HG02885 (cell line): ENCODE results near the gene MTHFD1.

Experiments
- ATAC-seq: cut with Tn5 transposase; IDR thresholded peaks from one replicate; pipeline ENCODE4 v1.9.1; 2021; ENCODE audit warnings: mild to moderate bottlenecking; ENCODE audit not compliant: unreplicated experiment, poor library complexity

The MTHFD1 gene

DNA sequence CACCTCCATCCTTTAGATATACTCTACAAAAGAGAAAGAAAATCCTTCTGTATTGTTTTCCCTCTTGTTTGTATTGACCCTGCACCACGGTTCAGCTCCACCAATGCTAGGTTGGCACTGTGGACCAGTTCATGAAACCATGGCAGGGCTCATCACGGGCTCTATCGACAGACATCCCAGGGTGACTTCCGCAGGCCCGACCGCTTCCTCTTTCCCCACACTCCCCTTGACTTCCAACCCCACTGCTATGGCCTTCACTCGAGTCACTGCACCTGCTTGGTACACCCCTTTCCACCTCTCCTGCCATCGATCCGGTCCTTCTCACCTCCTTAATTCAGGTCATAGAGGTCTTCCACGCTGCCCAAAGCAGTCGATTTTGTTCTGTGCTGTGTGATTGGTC, 56.0 kb downstream of the MTHFD1 start:
- ATAC-seq: no peak

DNA sequence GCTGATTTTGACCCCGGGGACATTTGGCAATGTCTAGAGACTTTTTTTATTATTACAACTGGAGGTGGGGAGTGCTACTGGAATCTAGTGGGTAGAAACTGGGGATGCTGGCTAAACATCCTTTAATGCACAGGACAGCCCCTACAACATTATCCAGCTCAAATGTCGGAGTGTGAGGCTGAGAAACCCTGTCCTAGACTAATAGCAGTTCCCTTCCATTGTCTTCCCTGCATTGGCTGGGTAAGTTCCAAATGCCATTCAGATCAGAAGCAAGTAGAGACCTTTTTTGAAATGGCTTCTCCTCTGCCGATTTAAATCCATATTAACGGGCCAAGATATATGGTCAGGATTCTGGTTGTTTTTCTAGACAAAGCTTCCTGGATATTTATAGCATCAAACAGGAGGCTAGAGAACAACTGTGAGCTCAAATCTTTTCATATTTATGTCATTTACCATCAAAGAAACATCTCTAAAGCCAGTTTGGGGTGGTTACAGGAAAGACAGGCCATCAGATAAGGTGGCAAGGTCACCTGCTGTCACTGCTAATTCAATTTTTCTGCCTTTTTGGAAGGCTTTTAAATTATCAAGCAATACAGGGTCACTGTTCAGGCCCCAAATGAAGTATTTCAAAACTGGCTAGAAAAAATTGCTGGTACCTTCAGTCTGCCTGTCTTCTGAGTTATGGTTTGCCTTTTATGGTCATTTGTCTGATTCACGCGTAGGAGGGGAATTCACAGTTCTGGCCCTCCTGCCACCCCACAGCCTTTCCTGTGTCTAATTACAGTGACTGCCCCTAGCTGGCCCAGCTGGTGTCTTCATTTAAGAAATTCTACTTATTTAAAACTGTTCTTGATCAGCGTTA, 57.1 kb downstream of the MTHFD1 start:
- ATAC-seq: peak; percentile 98

DNA sequence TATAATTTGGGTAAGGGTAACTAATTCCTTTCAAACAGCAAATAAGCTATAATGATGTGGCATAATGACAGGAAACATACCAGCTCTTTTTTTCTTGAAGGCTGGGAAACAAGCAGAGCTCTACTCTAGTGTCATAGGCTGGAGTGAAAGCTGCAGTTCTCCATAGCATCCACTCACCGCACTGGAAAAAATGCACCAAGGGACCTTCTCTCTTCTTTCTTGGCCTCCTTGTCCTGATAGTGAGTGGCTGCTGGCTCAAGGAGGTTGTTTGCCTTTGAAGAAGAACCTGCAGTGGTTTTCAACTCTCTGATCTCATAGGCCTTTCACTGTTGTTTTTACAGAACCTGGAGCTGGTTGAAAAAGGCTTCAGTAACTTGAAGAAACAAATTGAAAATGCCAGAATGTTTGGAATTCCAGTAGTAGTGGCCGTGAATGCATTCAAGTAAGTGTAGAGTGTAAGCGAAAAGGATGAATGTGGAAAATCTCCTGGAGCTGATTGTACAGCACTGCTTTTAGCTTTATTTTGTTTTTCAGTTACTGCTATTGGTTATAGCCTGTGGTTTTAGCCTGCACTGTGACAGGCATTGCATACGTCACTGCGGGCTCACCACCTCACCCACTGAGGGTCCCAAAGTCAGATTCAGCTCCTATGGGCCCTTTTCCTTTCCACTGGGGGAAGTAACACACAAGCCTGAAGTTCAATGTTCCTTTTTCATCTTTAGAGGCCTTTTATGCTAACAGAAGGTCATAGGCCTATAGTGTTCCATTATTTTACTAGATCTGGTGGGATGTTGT, 59.9 kb downstream of the MTHFD1 start:
- no peak for ATAC-seq

DNA sequence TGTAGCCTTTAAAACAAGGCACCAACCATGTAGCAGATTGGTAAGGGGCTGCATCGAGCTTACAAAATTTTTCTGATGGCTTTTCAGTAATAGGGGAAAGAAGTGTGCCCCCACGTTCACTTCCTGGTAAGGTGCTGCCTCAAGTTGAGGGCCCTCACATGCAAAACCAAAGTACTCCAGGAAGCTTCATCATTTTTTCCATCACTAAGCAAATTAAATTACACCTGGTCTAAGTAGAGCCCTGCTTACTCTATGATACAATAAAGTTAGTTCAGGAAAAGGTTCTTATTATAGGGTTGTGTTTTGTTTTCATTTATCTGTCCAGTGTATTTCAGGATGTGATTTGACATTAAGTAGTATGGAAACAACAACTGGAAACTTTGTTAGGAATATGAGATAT, 62.1 kb downstream of the MTHFD1 start:
- no peak for ATAC-seq

DNA sequence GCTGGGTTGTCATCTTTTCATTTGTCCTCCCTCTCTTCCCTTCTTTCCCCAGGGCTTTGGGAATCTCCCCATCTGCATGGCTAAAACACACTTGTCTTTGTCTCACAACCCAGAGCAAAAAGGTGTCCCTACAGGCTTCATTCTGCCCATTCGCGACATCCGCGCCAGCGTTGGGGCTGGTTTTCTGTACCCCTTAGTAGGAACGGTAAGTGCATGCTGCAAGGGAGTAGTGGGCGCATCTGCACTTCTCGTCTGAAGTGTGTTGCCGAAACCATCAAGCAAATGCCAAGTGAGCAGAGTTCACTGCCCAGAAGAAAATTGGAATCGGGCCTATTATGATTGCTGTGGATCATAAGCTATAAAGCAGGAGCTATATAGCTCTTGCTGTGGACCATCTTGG, 66.5 kb downstream of the MTHFD1 start:
- ATAC-seq: no peak

DNA sequence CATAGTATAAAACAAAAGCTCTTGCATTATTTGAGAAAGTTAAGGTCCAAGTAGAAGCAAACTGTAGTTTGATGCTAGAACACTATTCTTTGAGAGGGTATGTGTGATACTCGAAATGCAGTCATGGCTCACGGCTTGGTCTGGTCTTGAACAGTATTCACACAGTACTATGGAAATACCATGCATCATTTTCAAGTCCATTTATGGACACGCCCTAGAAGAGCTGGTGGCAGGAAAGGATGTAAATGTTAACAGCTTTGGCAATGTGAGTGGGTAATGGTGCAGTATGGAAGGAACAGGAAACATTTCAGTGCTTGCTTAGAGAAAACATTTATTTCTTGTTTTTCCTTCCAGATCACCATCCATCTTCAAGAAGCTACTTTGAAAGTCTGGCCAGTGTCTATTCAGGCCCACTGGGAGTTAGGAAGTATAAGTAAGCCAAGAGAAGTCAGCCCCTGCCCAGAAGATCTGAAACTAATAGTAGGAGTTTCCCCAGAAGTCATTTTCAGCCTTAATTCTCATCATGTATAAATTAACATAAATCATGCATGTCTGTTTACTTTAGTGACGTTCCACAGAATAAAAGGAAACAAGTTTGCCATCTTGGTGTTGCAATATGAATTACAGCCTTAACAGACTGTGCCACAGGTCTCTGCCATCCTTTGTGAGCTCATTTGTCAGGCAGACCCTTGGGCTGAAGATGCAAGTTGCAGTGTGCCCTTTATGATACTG, 71.4 kb downstream of the MTHFD1 start:
- ATAC-seq: no peak

DNA sequence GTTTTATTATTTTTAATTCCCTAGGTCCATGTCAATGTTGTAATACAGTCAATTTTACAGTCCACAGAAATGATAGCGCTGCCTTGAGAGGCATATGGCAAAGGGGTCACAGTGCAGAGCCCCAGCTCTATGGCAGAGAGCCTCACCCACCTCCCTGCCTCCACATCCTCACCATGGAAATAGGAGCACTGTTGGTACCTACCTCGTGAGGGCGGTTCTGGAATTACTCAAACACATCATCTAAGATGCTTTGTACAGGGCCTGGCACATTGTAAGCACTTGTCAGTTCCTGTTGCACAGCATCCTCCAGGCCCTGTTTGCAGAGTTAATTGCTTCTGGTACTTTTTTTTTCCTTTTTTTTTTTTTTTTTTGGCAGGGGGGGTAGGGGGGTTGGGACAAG, 73.1 kb downstream of the MTHFD1 start:
- no peak for ATAC-seq

DNA sequence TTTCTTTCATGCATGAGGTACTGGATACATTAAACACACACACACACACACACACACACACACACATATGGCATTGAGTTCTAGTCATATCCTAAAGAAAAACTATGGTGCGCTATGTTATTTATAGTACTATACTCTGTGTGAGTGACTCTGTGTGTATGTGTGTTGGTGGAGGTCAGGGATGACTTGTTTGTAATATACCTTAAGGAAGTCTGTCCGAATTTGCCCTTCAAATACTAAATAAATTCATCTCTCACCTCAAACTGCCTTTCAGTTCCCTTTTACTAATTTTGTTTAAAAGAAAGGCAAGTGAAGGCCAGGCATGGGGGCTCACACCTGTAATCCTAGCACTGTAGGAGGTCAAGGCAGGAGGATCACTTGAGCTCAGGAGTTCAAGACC, 75.0 kb downstream of the MTHFD1 start:
- no peak for ATAC-seq

DNA sequence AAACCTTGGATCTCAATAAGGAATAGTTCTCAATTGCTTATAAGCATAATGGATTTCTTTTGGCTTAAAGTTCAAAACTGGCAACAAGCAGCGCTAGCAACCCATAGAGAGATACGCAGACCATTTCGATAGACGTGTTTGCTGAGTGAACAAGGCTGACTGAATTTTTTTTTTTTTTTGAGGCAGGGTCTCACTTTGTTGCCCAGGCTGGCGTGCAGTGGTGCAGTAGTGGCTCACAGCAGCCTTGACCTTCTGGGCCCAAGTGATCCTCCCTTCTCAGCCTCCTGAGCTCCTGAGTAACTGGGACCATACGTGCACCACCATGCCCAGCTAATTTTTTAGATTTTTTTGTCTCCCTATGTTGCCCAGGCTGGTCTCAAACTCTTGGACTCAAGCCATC, 75.7 kb downstream of the MTHFD1 start:
- ATAC-seq: no peak

DNA sequence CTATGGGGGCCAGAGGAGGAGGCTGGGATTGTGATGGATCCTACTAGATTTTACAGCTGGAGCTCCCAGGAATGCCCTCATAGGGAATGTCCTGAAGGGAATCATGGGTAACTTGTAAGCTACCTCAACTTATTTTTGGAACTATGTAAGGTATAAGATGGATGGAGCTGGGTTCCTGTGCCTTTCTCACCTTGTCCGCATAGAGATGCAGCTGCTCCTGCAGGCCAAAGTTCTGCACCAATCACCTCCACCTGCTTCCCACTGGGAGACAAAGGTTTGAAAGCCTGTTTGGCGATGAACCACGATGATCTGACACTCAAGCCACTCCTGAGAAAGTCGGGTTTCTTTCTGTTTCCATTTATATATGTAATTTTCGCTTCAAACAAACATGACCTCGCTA, 76.5 kb downstream of the MTHFD1 start:
- ATAC-seq: no peak

DNA sequence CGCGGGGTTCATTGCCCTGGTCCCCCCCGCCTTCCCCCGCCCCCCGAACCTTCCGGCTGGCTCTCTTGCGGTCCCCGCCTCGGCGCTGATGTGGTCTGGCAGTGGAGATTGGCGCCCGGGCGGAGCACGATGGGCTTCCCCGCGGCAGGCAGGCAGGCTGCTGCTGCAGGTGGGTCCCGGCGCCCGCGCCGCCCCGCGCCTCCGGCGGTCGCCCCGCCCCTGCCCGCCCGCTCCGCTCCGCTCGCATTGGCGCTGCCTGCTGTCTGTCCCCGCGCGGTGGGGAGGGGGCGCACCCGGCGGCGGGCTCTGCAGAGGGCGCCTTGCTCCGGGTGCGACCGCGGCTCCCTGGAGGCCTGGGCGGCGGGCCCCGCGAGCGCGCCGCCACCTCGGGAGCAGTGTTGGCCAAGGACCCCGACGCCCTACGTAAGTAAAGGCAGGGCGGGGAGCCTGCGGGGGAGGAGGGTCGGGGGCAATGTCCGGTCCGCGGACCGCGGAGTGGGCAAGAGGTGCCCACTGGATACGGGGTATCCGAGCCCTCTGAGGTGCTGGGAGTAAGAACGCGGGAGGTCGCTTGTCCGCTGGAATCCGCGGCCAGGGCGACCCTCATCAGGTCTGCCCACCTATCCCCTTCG, 77.2 kb downstream of the MTHFD1 start, which contains the start of gene AKAP5:
Gene AKAP5, plus strand, starts transcription at position 309 of the 632 bp plus-strand sequence. CDS start 2,896 bp downstream, outside the sequence.
- peak; percentile 62 for ATAC-seq

DNA sequence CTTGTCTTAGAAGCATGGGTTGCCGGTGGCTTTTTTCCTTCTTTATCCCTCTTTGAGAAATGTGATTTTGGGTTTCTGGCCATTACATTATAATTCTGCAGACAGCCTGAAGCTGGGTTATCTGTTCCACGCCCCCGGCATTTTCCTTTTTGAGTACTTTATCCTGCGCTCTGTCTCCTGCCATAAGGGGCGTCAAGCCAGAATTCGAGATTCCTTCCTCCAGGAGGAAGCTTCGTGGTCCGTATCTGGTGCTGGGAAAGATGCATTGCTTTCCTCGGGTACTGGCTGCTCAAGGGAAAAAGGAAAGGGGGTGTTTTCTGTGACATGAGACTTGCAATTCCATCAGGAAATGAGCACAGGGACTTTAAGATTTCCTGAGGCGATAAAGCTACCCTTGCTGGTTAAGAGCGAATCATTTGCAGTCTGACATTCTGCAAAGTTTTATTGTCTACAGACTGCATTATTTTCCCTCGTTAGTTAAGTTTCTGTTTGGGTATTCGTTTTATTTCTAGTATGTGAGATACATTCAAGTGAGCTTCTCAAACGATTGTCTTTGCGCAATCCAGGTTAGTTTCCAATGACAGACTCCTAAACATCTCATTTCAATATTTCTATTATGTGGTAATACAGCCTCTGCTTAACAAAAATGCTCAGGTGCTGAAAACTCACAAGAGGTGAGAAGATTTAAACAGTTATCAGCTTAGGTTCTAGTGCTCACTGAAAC, 77.8 kb downstream of the MTHFD1 start:
- peak; percentile 14 for ATAC-seq

DNA sequence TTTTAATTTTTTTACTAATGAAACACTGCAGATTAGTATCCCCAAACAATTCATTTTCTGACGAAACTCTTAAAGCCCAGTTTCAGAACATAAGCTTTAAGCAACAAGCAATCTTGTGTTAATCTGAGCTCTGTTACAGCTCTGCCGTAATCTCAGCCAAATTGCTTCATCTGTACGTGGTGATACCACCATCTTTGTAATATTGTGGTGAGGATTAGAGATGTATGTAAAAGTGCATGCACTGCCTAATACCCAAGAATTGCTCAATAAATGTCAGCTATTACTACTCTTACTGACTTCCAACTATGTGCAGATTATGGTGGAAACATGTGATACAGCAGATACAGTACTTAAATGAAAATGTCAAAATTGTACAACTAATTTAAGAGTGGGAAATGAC, 78.9 kb downstream of the MTHFD1 start:
- ATAC-seq: no peak

DNA sequence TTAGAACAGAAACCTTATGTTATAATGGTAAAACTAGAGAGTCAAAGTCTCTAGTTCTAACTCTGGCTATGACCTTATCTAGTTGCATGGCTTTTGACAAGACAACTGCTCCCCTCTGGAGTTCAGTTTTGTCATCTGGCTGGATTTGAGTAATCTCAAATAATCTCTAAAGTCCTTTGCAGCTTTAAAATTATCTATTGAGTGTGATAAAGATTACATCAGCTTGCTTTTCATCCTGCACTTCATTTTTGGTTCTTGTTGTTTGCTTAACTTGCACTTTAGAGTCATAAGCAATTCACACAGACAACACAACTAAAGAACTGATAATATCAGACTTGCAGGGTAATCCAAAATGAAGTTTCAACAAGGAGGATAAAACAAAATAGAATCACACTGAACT, 79.4 kb downstream of the MTHFD1 start:
- ATAC-seq: no peak

DNA sequence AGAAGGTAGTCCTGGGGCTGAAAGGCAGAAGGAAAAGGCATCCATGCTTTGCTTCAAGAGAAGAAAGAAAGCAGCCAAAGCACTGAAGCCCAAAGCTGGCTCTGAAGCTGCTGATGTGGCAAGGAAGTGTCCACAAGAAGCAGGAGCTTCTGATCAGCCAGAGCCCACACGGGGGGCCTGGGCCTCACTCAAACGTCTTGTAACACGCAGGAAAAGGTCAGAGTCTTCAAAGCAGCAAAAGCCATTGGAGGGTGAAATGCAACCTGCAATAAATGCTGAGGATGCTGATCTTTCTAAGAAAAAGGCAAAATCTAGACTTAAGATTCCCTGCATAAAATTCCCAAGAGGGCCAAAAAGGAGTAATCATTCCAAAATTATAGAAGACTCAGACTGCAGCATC, 80.3 kb downstream of the MTHFD1 start:
- ATAC-seq: no peak

DNA sequence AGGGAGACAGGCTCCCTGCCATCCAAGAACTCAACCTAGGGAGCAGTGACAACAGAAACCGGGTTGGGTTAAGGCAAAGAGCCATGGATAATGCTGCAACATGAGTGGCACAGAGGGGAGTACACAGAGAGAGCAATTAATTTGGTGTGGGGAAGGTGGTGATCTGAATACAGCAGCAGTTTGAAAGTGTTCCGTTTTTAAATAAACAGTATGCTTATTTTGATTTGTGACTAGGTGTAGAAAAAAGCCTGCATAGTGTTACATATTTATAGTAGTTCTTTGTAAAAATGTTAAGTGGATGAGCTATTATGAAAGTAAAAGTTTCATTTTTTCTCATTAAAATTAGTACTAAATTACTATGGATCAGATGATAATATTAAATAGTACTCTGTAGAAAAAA, 85.9 kb downstream of the MTHFD1 start:
- no peak for ATAC-seq

DNA sequence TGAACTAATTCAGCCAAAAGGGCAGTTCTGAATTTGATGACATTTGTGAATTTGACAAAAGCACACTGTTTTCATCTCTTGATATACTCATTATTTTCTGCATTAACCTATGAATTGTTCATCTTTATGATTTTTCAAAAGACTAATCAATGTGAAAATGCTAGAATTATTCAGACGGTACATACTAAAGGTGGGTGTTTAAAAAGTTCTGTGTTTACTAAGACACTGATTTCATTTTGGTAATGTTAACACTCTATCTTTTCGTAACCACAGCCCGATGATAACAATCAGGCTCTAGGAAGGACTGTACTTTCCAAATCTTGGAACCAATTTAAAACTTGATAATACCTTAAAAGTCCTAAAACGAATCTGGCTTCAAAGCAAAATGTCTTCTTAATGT, 86.5 kb downstream of the MTHFD1 start:
- ATAC-seq: no peak

DNA sequence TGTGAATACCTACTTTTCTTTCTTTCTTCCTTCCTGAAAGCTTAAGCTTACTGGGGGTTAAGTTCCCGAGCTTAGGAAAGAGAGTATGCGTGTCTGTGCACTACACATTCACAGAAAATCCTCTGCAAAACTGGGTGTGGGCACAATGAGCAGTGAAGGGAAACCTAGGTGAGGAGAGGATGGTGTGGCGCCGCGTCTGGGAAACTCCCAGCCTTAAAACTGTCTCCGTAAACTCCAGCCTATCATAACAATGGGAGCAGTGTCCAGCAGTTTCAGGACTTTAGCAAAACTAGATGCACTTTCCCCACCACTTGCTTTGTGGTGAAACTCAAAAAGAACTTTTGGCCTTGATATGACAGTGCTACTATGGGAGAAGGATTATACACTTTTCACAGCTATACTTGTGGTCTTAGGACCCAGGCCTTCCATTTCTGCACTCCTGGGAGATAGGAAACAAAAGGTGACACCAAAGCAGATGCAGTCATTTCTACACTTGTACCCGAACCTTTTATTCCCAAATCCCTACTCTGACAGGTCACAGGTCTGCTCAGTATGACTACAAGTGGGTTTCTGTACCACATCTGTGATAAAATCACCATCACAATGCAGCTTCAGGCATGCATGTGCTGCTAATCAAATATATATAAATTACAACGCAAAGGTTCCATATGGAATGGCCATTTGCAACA, 87.6 kb downstream of the MTHFD1 start:
- no peak for ATAC-seq

DNA sequence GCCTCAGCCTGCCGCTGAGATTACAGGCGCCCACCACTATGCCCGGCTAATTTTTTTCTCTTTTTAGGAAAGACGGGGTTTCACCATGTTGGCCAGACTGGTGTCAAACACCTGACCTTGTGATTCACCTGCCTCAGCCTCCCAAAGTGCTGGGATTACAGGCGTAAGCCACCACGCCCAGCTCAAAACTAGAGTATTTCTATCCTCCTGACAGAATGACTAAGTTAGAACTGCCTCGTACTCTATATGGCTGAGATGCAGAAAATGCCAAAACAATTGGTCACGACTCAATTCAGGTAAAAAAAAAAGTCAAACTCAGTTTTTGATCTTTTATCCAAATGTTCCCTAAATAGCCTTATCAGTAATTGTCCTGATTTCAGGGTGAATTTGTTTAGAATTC, 88.3 kb downstream of the MTHFD1 start:
- no peak for ATAC-seq
